GM06990 (cell line): ENCODE results near the gene JARID2.

Experiments
- DNase-seq: peaks from one replicate; pipeline ENCODE4 v3.0.0-alpha.2; 2011; ENCODE audit not compliant: insufficient read length; ENCODE audit errors: extremely low read depth
- H3K27me3 ChIP-seq: replicated peaks from 2 replicates; pipeline ENCODE4 v1.6.0; 2011; ENCODE audit warnings: low read length; ENCODE audit not compliant: control insufficient read depth, insufficient read depth
- H3K36me3 ChIP-seq: 2 replicates; pipeline ENCODE4 v1.5.1; 2011; ENCODE audit warnings: low read length; ENCODE audit not compliant: control insufficient read depth, insufficient read depth
- H3K4me3 ChIP-seq: replicated peaks from 2 replicates; pipeline ENCODE4 v1.5.1; 2011; ENCODE audit warnings: low read depth, mild to moderate bottlenecking, control low read depth, low read length
- CTCF ChIP-seq: IDR thresholded peaks from 2 replicates; pipeline ENCODE4 v1.5.1; 2011; ENCODE audit warnings: low read length, control low read depth, mild to moderate bottlenecking, inconsistent platforms; ENCODE audit not compliant: insufficient read depth, poor library complexity, severe bottlenecking

Gene JARID2

GRCh38 chr6:15372932-15373331 is 127.1 kb downstream of the JARID2 start:
- H3K4me3 ChIP-seq: no peak overlapping the region
- no peak for DNase-seq
- TF ChIP-seq CTCF: no peak
- H3K27me3 ChIP-seq: no peaks in the 10 kb centered on the region
- 0 out of 2 replicates have a peak, but pooled peaks cover 2% of the 10 kb centered on the region for H3K36me3 ChIP-seq

GRCh38 chr6:15374119-15374518 is 128.2 kb downstream of the JARID2 start:
- no peaks in the 10 kb centered on the region for H3K27me3 ChIP-seq
- no peak for TF ChIP-seq CTCF
- 0 out of 2 replicates have a peak, but pooled peaks cover 2% of the 10 kb centered on the region for H3K36me3 ChIP-seq
- H3K4me3 ChIP-seq: no peak overlapping the region
- no peak for DNase-seq

GRCh38 chr6:15375018-15375417 is 129.1 kb downstream of the JARID2 start:
- no peak overlapping the region for H3K4me3 ChIP-seq
- no peaks in the 10 kb centered on the region for H3K27me3 ChIP-seq
- TF ChIP-seq CTCF: no peak
- H3K36me3 ChIP-seq: 0 out of 2 replicates have a peak, but pooled peaks cover 2% of the 10 kb centered on the region
- no peak for DNase-seq

GRCh38 chr6:15375638-15376290 is 129.9 kb downstream of the JARID2 start:
- Histone ChIP-seq H3K4me3 (no peak overlapping the region), H3K36me3 (0 out of 2 replicates have a peak, but pooled peaks cover 2% of the 10 kb centered on the region), H3K27me3 (no peaks in the 10 kb centered on the region)
- no peak for TF ChIP-seq CTCF
- DNase-seq: no peak

- H3K36me3 ChIP-seq: 0 out of 2 replicates have a peak, but pooled peaks cover 2% of the 10 kb centered on the region
- DNase-seq: no peak
- no peak overlapping the region for H3K4me3 ChIP-seq
- H3K27me3 ChIP-seq: no peaks in the 10 kb centered on the region
- no peak for TF ChIP-seq CTCF
These were observed 131.1 kb downstream of the JARID2 start for GRCh38 chr6:15376900-15377487.

- no peak for TF ChIP-seq CTCF
- Histone ChIP-seq H3K36me3 (0 out of 2 replicates have a peak, but pooled peaks cover 2% of the 10 kb centered on the region), H3K4me3 (no peak overlapping the region), H3K27me3 (no peaks in the 10 kb centered on the region)
- no peak for DNase-seq
These were observed 132.4 kb downstream of the JARID2 start for GRCh38 chr6:15378272-15378671.
